Adipose tissue (tissue), 3 donors: ENCODE data around the gene PODXL. TPM values are rescaled to one million over a fixed set of nuclear protein-coding genes. Genes with fewer than 3 reads are reported as not detected.

Experiments used
- H3K27ac ChIP-seq: one replicate; pipeline ENCODE4 v1.5.1; 2013; ENCODE audit warnings: low read depth, low read length
- WGBS, 3 donors: extraction: QIAGEN DNeasy Blood & Tissue Kit; methylation state at CpG; one replicate each; pipeline ENCODE4 v1.1.7; 2013; 5-methylcytosine and 5-hydroxymethylcytosine counted together
- polyA plus RNA-seq, 3 donors: library from polyadenylated mRNA; stranded (reverse); fragments of 200-250 nt; gene quantifications; one replicate each; pipeline ENCODE4 v1.2.3, GENCODE V29; 2013
- donor health status: healthy with polysubstance abuse.
- donor health status: Bipolar disorder and iron deficiency.
- donor health status: healthy.

Gene PODXL
- polyA plus RNA-seq, 3 donors: 16.5 to 40.3 (median 31.1) TPM

- WGBS, 3 donors: 61 to 67% (median 64%) methylated on average over 14 to 16 of the region's 16 CpGs
These were observed 11.8 kb downstream of the PODXL start for GRCh38 chr7:131544449-131545301.

GRCh38 chr7:131544021-131544420 lies 12.4 kb downstream of the PODXL start:
- H3K27ac ChIP-seq: no peak overlapping the region
- 81 to 96% (median 81%) methylated on average over 3 of the region's 3 CpGs for WGBS, 3 donors

More at GRCh38 chr7:131544449-131545301, 11.8 kb downstream of the PODXL start:
- H3K27ac ChIP-seq: no peak overlapping the region

DNA sequence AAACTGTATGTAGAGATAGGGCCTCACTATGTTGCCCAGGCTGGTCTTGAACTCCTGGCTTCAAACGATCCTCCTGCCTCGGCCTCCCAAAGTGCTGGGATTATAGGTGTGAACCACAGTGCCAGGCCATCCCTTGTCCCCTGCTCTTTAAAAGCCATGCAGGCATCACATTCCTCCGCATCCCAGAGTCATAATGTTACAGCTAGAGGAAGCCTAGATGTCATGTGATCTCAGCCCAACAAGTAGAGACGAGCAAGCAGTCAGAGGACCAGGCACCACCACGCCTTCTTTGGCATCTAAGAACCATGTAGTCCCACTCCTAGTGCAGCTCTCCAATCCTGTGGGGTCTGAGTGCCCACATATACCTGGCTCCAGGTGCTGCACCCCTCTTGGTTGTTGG lies 13.1 kb downstream of the PODXL start:
- WGBS, 3 donors: 86 to 94% (median 88%) methylated on average over 5 of the region's 5 CpGs
- H3K27ac ChIP-seq: no peak overlapping the region

GRCh38 chr7:131540491-131541162 lies 15.8 kb downstream of the PODXL start:
- H3K27ac ChIP-seq: no peak overlapping the region
- 9 to 58% (median 51%) methylated on average over 18 of the region's 18 CpGs for WGBS, 3 donors

DNA sequence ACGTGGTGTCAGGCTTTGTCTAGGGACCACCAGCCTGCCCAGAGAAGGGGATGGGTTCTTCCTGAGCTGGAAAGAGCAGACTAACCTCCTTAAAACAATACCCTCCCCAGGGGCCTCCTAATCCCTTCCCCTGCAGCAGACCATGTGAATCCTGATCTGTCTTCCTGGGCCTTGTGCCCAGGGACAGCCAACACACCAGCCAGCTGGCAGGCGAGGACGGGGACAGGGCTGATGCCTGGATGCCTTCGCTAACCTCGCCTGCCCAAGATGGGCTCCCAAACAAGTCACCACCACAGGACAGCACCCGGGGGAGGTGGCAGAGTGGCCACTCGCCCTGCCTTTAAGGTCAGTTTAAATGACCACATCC lies 17.6 kb downstream of the PODXL start:
- 52 to 73% (median 61%) methylated on average over 7 of the region's 7 CpGs for WGBS, 3 donors
- H3K27ac ChIP-seq: no peak overlapping the region

- H3K27ac ChIP-seq: no peak overlapping the region
- whole genome bisulfite sequencing, 3 donors: 76 to 85% (median 80%) methylated on average over 13 of the region's 13 CpGs
These were observed 18.2 kb downstream of the PODXL start for GRCh38 chr7:131538071-131538812.

DNA sequence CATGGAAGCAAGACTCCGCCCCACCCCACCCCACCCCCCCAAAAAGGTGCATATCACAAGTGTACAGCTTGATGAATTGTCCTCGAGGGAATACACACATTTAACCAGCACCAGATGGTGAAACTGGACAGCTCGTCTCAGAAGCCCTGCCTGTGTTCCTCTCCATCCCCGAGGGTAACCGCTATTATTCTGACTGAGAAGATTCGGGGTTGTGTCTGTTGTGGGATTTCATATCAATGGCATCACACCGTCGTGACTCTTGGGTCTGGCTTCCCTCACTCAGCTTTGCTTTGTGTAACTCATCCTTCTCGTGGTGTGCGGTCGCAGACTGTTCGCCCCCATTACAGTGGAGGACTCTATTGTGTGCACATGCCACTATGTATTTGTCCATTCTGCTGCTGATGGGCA lies 18.9 kb downstream of the PODXL start:
- WGBS, 3 donors: 70 to 79% (median 73%) methylated on average over 12 of the region's 12 CpGs
- H3K27ac ChIP-seq: no peak overlapping the region

DNA sequence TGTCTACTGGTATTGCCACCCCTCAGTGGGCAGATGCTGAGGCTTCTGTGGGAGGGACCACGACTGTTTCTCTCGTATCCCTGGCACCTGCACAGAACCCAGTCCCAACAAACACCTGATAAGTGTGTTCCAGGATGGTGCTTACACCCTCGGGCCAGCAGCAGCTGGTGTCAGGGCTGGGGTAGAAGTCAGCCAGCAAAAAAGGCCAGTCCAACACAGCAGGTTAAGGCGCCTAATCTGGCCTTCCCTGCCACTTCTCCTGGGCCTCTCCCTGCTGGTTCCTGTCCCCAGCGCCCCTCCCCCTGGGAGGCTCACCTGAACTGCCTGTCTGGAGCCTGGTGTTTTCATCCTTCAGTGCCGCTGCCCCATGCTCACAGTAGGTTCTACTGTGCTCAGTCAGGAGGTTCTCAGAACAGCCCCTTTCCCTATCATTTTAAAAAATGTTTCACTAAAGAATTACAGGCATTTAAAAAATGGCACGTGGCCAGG lies 20.0 kb downstream of the PODXL start:
- H3K27ac ChIP-seq: no peak overlapping the region
- 29 to 76% (median 68%) methylated on average over 7 of the region's 7 CpGs for WGBS, 3 donors

DNA sequence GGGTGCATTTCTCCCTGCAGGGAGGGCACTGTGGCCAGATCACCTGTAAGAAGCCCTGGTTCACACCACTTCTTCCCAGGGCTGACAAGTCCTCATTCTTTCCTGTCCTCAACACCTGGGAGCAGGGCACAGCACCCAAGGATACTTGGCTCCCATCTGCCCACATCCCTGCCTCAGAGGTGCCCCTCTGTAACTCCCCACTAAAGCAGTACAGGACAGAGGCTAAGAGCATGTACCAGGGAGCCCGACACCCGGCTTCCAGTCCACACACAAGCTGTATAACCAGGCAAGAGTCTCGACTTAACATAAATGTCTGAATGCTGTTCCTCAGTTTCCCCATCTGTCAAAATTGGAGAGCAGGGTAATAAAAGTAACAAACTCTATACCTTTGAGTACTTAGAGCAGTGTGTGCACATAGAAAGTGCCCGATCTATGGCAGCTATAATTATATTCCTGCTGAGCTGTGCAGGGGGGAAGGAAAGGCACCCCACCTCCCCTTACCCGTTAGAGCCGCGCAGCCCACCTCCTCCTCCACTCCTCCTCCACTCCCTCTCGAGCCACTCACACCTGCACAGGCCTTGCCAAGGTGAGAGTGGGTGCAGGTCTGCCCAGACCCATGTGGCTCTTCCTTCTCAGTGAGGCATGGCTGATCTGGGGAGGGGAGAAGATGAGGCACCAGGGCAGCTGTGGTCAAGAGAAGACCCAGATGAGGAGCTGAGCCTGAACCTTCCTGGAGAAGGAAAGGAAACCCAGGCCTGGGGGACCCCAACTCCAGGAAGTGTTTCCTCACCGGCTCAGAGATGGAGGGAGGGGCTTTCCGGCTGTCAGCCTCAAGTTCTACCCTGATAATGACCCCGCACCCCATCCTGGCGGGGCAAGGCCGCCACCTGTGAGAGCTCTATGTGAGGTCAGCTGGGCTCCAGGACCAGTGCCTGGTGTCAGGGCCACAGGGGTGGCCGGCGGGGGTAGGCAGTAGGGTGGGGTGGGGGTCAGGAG lies 22.6 kb downstream of the PODXL start:
- WGBS, 3 donors: 69 to 83% (median 76%) methylated on average over 15 of the region's 15 CpGs
- no peak overlapping the region for H3K27ac ChIP-seq

DNA sequence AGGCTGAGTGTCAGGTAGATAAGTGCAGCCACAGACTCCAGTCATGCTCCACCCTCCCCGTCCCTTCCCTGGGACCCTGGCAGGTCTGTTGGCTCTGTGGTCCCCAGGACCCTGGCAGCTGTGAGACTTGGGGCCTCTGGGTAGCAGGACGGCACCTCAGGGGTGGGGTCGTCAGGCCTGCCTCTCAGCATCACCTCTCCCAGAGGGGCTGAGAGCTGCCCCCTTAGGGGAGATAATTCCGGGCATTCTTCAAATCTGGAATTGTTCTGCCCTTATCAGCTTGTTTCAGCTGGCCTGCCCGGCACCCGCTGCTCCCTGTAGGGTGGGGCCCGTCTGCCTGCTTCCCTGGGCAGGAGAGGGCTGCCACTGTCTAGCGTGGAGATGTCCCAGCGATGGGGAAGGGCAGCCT lies 23.3 kb downstream of the PODXL start:
- 39 to 68% (median 43%) methylated on average over 9 of the region's 9 CpGs for WGBS, 3 donors
- no peak overlapping the region for H3K27ac ChIP-seq

- no peak overlapping the region for H3K27ac ChIP-seq
- 49 to 72% (median 70%) methylated on average over 10 of the region's 10 CpGs for WGBS, 3 donors
These were observed 23.8 kb downstream of the PODXL start for GRCh38 chr7:131532570-131533091.

GRCh38 chr7:131530137-131530536 lies 26.3 kb downstream of the PODXL start:
- H3K27ac ChIP-seq: no peak overlapping the region
- WGBS, 3 donors: 91 to 95% (median 95%) methylated on average over 6 of the region's 6 CpGs

GRCh38 chr7:131529617-131530016 lies 26.8 kb downstream of the PODXL start:
- H3K27ac ChIP-seq: no peak overlapping the region
- 78 to 97% (median 78%) methylated on average over 9 to 11 of the region's 11 CpGs for WGBS, 3 donors

- WGBS, 3 donors: 37 to 48% (median 42%) methylated on average over 3 of the region's 3 CpGs
- H3K27ac ChIP-seq: no peak overlapping the region
These were observed 27.2 kb downstream of the PODXL start for GRCh38 chr7:131529179-131529578.

- H3K27ac ChIP-seq: no peak overlapping the region
- 41 to 53% (median 42%) methylated on average over 4 of the region's 4 CpGs for WGBS, 3 donors
These were observed 29.0 kb downstream of the PODXL start for GRCh38 chr7:131527456-131527855.

- 33 to 72% (median 64%) methylated on average over 2 of the region's 2 CpGs for WGBS, 3 donors
- no peak overlapping the region for H3K27ac ChIP-seq
These were observed 30.6 kb downstream of the PODXL start for GRCh38 chr7:131525820-131526219.

DNA sequence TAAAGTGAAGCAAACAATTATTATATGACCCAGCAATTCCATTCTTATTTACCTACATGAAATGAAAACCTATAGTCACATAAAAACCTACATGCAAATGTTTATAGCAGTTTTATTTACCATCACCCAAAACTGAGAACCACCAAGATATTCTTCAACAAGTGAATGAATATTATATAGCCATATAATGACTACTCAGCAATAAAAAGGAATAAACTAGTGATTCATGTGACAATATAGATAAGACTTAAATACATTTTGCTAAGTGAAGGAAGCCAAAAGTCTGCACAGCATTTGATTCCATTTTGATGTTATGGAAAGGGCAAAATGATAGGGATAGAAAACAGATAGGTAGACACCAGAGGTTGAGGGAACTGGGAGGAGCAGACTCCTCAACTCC lies 31.7 kb downstream of the PODXL start:
- no peak overlapping the region for H3K27ac ChIP-seq

DNA sequence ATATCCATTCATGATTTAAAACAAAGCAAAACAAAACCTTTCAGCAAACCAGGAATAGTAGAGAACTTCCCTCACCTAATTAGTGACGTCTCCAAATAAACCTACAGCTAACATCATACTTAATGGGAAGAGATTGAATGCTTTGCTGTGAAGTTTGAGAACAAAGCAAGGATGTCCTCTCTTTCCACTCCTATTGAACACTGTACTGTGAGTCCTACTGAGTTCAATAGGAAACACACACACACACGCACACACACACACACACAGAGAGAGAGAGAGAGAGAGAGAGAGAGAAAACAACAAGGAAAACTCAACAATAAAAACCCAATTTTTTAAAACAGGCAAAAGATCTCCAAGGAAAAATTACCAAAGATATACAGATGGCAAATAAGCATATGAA lies 32.3 kb downstream of the PODXL start:
- 38 to 39% (median 38%) methylated on average over 2 of the region's 2 CpGs for WGBS, 3 donors
- no peak overlapping the region for H3K27ac ChIP-seq
